GM12874 (cell line): ENCODE data around the gene VPS13A.

Experiments
- TF ChIP-seq, protein P1 (sequence below): IDR thresholded peaks from 2 replicates; pipeline ENCODE4 v1.5.1; 2011; ENCODE audit warnings: low read depth, mild to moderate bottlenecking, control low read depth, low read length, moderate library complexity; ENCODE audit not compliant: insufficient read depth

The VPS13A gene

DNA sequence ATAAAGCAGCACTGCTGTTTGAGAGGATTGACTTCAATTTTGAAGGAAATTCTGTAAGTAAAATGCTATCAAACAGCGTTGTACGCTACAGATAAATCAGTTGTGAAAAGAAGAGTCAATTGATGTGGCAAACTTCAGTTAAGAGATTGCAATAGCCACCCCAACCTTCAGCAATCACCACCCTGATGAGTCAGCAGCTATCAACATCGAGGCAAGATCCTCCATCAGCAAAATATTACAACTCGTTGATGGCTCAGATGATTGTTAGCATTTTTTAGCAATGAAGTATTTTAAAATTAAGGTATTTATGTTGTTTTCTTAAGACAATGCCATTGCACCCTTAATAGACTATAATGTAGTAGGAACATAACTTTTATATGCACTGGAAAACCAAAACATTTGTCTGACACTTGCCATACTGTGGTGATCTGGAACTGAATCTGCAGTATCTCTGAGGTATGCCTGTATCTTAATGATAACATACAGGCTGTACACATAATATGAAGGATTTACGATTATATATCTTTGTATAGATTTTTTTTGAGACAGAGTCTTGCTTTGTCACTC is 47.5 kb downstream of the VPS13A start:
- TF ChIP-seq, protein P1, sequence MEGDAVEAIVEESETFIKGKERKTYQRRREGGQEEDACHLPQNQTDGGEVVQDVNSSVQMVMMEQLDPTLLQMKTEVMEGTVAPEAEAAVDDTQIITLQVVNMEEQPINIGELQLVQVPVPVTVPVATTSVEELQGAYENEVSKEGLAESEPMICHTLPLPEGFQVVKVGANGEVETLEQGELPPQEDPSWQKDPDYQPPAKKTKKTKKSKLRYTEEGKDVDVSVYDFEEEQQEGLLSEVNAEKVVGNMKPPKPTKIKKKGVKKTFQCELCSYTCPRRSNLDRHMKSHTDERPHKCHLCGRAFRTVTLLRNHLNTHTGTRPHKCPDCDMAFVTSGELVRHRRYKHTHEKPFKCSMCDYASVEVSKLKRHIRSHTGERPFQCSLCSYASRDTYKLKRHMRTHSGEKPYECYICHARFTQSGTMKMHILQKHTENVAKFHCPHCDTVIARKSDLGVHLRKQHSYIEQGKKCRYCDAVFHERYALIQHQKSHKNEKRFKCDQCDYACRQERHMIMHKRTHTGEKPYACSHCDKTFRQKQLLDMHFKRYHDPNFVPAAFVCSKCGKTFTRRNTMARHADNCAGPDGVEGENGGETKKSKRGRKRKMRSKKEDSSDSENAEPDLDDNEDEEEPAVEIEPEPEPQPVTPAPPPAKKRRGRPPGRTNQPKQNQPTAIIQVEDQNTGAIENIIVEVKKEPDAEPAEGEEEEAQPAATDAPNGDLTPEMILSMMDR, result no peak

DNA sequence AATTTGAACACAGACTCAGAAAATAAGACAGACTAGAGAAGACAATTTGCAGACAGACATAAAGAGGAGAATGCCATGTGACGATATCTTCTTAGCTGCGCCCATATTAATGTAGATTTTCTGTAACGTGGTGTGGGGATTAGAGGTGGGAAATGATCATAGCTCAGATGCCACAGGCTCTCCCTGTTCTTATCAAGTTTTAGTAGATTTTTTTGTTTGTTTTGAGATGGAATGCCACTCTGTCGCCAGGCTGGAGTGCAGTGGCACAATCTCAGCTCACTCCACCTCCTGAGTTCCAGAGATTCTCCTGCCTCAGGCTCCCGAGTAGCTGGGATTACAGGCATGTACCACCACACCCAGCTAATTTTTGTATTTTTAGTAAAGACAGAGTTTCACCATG is 59.4 kb downstream of the VPS13A start:
- TF ChIP-seq, protein P1, result no peak

DNA sequence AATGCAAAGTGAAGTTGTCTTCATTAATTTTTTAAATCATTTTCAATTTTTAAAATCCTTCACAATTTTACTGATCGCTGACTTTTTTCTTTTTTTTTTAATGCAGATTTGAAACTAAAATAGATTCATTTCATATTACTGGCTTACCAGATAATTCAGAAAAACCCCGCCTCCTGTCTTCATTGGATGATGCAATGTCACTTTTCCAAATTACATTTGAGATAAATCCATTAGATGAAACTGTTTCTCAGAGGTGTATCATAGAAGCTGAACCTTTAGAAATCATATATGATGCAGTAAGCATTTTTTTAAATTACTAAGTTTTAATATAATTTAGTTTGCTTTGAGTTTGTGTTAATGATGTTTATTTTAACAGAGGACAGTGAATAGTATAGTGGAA is 60.6 kb downstream of the VPS13A start:
- TF ChIP-seq, protein P1, result no peak

DNA sequence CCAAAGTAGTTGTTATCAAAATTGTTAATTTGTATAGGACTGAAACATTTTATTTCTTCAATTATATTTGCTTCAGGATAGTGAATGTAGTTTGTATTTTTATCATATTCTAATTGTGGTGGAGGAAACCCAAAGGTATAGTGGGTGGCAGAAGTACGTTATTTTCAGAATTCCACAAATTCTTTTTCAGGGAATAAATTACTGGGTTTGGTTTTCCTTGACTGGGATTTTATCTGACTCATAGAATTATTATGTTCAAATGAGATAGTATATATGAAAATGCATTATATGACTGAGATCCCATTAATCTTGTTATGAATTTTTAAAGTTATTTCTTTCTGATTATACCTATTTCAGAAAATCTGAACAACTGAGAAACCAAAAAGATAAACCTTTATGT is 73.7 kb downstream of the VPS13A start:
- TF ChIP-seq, protein P1, result no peak

DNA sequence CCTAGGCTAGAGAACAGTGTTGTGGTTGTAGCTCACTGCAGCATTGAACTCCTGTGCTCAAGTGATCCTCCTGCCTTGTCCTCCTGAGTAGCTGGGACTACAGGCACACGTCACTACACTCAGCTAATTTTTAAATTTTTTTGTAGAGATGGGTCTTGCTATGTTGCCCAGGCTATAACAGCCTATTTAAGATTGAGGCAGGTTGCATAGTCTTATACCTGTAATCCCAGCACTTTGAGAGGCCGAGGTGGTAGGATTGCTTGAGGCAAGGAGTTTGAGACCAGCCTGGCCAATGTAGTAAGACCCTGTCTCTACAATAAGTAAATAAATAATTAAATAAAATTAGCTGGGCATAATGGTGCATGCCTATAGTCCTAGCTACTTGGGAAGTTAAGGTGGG is 79.9 kb downstream of the VPS13A start:
- TF ChIP-seq, protein P1, result no peak

DNA sequence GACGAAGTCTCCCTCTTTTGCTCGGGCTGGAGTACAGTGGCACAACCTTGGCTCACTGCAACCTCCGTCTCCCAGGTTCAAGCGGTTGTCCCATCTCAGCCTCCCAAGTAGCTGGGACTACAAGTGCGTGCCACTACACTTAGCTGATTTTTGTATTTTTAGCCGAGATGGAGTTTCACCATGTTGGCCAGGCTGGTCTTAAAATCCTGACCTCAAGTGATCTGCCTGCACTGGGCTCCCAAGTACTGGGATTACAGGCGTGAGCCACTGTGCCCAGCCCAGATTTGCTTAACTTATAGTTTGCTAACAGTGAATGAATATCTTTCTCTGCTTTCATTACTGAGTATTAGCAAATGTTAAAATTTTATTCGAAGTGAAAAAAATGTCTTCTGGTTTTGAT is 84.3 kb downstream of the VPS13A start:
- TF ChIP-seq, protein P1, result no peak

DNA sequence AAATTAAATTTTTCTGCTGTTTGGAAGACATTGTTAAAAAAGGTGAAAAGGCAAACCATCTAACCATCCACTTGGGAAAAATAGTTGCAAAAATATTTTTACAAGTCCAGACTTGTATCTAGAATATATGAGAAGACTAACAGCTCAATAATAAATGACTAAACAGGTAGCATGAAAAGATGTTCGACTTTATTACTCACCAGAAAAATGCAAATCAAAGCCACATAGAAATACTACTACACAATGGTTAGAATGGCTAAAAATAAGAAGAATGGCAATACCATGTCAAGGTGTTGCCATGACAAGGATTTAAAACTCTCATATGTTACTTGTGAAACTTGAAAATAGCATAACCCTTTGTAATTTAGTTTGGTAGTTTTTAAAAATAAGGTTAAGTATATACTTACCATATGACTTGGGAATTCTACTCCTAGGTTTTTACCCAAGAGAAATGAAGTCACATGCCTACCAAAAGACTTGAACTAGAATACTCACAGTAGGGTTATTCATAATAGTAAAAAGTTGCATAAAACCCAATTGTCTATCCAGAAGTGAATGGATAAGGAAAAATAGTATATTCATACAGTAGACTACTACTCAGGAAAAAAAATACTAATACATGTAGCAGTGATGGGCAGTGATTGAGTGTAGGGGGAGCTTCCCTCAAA is 93.8 kb downstream of the VPS13A start:
- TF ChIP-seq, protein P1, result no peak

DNA sequence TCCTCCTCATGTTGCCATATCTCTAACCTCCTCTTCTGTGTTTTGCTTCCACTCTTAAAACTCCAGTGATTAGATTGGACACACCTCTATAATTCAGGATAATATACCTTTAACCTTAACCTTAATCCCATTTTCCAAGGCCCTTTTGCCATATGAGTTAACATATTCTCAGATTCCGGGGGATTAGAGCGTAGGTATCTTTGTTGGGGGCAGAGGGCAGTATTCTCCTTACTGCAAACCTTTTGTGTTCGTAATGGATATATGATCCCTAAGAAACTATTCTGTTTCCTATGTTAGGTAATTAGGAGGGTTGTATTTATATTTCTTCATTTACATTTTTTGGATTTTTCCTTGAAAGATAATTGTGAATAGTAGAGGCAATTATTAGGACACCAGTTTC is 99.5 kb downstream of the VPS13A start:
- TF ChIP-seq, protein P1, result no peak
